ENCODE measurements around the gene ATP10D. TPM values are rescaled to one million over a fixed set of nuclear protein-coding genes. Genes with fewer than 3 reads are reported as not detected.

ATP10D gene
- total and polyA plus RNA-seq, 2 donors (not counting 3 experiments of a cell fraction or from before 2014, with no cell fraction given): 34.1 to 40.2 TPM

- no peaks in the 10 kb centered on the region for H3K9me1 ChIP-seq (replicated peaks; ENCODE audit: control insufficient read depth, extremely low read depth, insufficient read depth, low read length)
- no peak for FAIRE-seq
- dilution Hi-C loops (cut with MboI; ENCODE audit: extremely low pct_ligation_motif_present, low sequenced_read_pairs): no loop called here
- no TSS peak for BruUV-seq (replicated peaks)
- H3K9me3 ChIP-seq (replicated peaks; ENCODE audit: control insufficient read depth, insufficient read depth, low read length): no peaks in the 10 kb centered on the region
- no peaks in the 10 kb centered on the region for H3K27me3 ChIP-seq (ENCODE audit: control insufficient read depth in 2 of 2, insufficient read depth in 2 of 2, low read length in 2 of 2)
- H3K4me1 ChIP-seq (ENCODE audit: control insufficient read depth, extremely low read depth, insufficient read depth, low read length): peaks cover 24% of the 10 kb centered on the region
- CTCF ChIA-PET: no interaction called here
- H3K36me3 ChIP-seq (ENCODE audit: control insufficient read depth in 2 of 2, extremely low read depth in 1 of 2, insufficient read depth in 2 of 2, low read length in 2 of 2): no peaks in the 10 kb centered on the region
- H3K79me2 ChIP-seq (ENCODE audit: control insufficient read depth, insufficient read depth, low read length): no peaks in the 10 kb centered on the region
- H3K4me3 ChIP-seq (replicated peaks in 1 of 3; ENCODE audit: insufficient read depth in 1 of 3, low read depth in 1 of 3, low read length in 3 of 3): no peak overlapping the region
- intact Hi-C loops (cut with micrococcal nuclease): no loop called here
- H3K27ac ChIP-seq (ENCODE audit: insufficient read depth, low read depth, low read length): no peak overlapping the region
- DNase-seq (ENCODE audit: low read depth, low spot score): no peak
- no peak overlapping the region for H2AFZ ChIP-seq (ENCODE audit: low read depth, low read length)
- H4K20me1 ChIP-seq (replicated peaks; ENCODE audit: control insufficient read depth, extremely low read depth, insufficient read depth, low read length): no peaks in the 10 kb centered on the region
- no peak overlapping the region for H3K4me2 ChIP-seq (ENCODE audit: insufficient read depth, low read length)
- TF ChIP-seq EZH2 (IDR thresholded peaks at IDR 0.05; ENCODE audit: borderline replicate concordance, low read depth, low read length, severe bottlenecking): no peak
- TF ChIP-seq JUN (IDR thresholded peaks at IDR 0.05; ENCODE audit: borderline replicate concordance, insufficient read depth, insufficient read length, low read depth): no peak
- no peak for TF ChIP-seq GATA2 (IDR thresholded peaks at IDR 0.05; ENCODE audit: insufficient read depth, insufficient read length, low read depth, low read length)
- TF ChIP-seq FOS (IDR thresholded peaks at IDR 0.05; ENCODE audit: borderline replicate concordance, insufficient read depth, low read length): no peak
- no peak for TF ChIP-seq POLR2A (IDR thresholded peaks at IDR 0.05; ENCODE audit: low read depth, low read length)
- no peak for TF ChIP-seq MYC (IDR thresholded peaks at IDR 0.05; ENCODE audit: low read depth, low read length)
- TF ChIP-seq POLR2AphosphoS5 (IDR thresholded peaks at IDR 0.05; ENCODE audit: insufficient read depth, low read depth, low read length): no peak
- TF ChIP-seq MAX (IDR thresholded peaks at IDR 0.05; ENCODE audit: insufficient read depth, insufficient read length): no peak
- TF ChIP-seq, protein P1, sequence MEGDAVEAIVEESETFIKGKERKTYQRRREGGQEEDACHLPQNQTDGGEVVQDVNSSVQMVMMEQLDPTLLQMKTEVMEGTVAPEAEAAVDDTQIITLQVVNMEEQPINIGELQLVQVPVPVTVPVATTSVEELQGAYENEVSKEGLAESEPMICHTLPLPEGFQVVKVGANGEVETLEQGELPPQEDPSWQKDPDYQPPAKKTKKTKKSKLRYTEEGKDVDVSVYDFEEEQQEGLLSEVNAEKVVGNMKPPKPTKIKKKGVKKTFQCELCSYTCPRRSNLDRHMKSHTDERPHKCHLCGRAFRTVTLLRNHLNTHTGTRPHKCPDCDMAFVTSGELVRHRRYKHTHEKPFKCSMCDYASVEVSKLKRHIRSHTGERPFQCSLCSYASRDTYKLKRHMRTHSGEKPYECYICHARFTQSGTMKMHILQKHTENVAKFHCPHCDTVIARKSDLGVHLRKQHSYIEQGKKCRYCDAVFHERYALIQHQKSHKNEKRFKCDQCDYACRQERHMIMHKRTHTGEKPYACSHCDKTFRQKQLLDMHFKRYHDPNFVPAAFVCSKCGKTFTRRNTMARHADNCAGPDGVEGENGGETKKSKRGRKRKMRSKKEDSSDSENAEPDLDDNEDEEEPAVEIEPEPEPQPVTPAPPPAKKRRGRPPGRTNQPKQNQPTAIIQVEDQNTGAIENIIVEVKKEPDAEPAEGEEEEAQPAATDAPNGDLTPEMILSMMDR (IDR thresholded peaks at IDR 0.05; ENCODE audit: extremely low read depth in 1 of 2, insufficient read depth in 1 of 2, low read depth in 1 of 2, low read length in 2 of 2): no peak
- H3K9ac ChIP-seq (replicated peaks; ENCODE audit: extremely low read depth, insufficient read depth, low read length): no peak overlapping the region
- POLR2A ChIA-PET: no interaction called here
Observed at GRCh38 chr4:47536966-47537365, 51.9 kb downstream of the ATP10D start.
